ENCODE measurements around the gene EPB41L5. TPM values are rescaled to one million over a fixed set of nuclear protein-coding genes. Genes with fewer than 3 reads are reported as not detected.
A peak's percentile ranks its signal among the peaks of the same experiment; 100 is the strongest.

Gene EPB41L5
- total RNA-seq, 4 donors from 2014 or later: 9.2 to 56.5 (median 25.1) TPM

DNA sequence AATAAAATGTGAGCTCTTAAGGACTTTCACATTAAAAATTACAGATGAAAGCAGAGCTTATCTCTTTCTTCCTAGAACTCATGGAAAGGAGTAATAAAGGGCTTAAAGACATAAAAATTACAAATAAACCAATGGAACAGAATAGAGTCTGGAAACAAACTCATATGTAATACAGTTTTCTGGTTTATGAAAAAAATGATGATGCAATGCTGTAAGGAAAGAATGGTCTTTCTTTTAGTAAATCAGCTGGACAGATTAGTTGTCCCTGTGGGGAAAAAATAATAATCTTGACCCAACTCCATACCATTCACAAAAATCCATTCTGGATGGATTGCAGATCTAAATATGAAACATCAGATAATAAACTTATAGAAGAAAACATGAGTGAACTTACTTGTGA, 156.1 kb downstream of the EPB41L5 start:
- no peaks in the 10 kb centered on the region for H3K4me1 ChIP-seq
- TF ChIP-seq, protein P1, sequence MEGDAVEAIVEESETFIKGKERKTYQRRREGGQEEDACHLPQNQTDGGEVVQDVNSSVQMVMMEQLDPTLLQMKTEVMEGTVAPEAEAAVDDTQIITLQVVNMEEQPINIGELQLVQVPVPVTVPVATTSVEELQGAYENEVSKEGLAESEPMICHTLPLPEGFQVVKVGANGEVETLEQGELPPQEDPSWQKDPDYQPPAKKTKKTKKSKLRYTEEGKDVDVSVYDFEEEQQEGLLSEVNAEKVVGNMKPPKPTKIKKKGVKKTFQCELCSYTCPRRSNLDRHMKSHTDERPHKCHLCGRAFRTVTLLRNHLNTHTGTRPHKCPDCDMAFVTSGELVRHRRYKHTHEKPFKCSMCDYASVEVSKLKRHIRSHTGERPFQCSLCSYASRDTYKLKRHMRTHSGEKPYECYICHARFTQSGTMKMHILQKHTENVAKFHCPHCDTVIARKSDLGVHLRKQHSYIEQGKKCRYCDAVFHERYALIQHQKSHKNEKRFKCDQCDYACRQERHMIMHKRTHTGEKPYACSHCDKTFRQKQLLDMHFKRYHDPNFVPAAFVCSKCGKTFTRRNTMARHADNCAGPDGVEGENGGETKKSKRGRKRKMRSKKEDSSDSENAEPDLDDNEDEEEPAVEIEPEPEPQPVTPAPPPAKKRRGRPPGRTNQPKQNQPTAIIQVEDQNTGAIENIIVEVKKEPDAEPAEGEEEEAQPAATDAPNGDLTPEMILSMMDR (IDR thresholded peaks at IDR 0.05): no peak
- TF ChIP-seq POLR2A (IDR thresholded peaks at IDR 0.05): no peak
- no peak overlapping the region for H3K4me3 ChIP-seq
- no peak overlapping the region for H3K27ac ChIP-seq
- H3K9me3 ChIP-seq: no peaks in the 10 kb centered on the region
- H3K36me3 ChIP-seq: no peaks in the 10 kb centered on the region
- no peak for DNase-seq
- H3K27me3 ChIP-seq: no peaks in the 10 kb centered on the region
- intact Hi-C loops (cut with DNase I; ENCODE audit: low total_unique reads): no loop called here

DNA sequence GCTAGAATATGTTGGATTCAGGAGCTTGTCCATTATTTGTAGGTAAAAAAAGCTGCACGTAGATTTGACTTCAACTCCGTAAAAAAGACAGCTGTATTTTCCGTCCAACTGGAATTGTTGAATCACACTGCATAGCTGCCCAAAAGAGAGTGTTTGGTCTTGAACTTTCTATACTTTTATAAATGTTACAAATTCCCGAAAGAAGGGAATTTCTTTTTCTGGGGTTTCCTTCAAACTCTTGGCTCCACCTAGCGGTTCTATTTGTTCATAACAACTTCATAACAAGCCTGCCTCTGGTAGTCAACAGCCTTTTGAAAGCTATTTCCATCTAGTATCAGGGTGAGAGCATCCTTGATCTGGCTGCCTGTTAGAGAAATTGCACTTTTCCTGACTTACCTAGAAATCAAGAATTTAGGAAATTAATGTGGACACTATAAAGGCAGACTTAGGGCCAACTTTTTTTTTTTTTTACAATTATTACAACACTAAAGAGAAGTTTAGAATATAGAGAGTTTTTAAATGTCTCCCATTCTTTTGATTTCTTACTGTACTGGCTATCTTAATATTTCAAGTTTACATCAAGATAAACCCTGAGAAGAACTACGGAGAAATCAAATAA, 162.2 kb downstream of the EPB41L5 start:
- DNase-seq: peak in 1 of 2 donors; percentile 28
- intact Hi-C loops (cut with DNase I; ENCODE audit: low total_unique reads): no loop called here
- Histone ChIP-seq H3K27me3 (no peaks in the 10 kb centered on the region), H3K9me3 (no peaks in the 10 kb centered on the region), H3K27ac (no peak overlapping the region), H3K4me3 (no peak overlapping the region), H3K36me3 (no peaks in the 10 kb centered on the region), H3K4me1 (no peaks in the 10 kb centered on the region)
- TF ChIP-seq, protein P1 (IDR thresholded peaks at IDR 0.05): peak; percentile 69 to 79 (median 70)
- no peak for TF ChIP-seq POLR2A (IDR thresholded peaks at IDR 0.05)

DNA sequence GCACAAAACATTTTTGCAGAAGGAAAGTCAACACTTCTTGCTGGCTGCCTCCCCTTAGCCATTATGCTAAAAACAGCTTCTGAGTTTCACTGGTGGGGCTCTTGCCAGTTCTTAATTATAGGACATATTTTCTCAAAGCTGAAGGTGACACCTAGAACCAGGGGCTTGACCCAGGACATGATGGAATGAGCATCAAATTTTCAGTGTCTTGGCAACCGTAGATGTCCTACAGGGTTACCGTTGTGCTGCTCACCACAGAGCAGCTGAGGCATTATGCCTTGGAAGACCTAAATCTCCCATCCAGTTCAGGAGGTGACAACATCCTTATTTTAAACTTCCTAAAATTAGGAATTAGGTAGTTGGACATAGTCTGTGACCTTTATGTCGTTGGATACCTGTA, 163.6 kb downstream of the EPB41L5 start:
- intact Hi-C loops (cut with DNase I; ENCODE audit: low total_unique reads): no loop called here
- no peak overlapping the region for H3K4me3 ChIP-seq
- H3K27ac ChIP-seq: no peak overlapping the region
- TF ChIP-seq, protein P1 (IDR thresholded peaks at IDR 0.05): no peak
- no peak for TF ChIP-seq POLR2A (IDR thresholded peaks at IDR 0.05)
- no peaks in the 10 kb centered on the region for H3K36me3 ChIP-seq
- no peaks in the 10 kb centered on the region for H3K9me3 ChIP-seq
- no peaks in the 10 kb centered on the region for H3K4me1 ChIP-seq
- no peak for DNase-seq
- H3K27me3 ChIP-seq: no peaks in the 10 kb centered on the region

DNA sequence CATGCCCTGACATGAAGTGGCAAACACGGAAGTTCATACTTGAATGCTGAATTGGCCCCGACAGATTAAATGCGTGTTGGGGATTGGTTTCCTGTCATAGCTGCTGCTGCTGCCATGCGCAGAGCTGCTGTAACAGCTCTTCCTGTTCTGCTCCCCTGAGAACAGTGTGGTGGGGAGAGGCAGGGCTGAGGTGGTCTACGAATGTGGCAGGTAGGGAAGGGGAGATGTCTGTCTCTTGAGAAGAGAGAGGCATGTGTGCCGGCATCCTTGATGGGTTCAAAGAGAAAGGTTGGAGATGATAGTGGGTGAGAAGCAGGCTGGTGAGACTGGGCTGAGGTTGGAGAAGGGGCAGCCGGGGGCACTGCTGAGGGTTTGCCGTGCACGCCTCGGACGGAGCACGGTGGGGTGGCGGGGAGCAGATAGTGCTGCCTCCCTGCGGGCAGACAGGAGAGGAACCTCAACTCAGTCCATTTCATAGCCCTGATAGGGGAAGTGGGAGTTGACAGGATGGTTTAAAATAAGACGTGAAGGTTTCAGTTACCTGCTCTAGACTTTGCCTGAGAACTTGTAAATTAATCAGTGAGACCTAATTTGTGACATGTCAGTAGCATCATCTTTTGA, 164.2 kb downstream of the EPB41L5 start:
- H3K36me3 ChIP-seq: no peaks in the 10 kb centered on the region
- no peaks in the 10 kb centered on the region for H3K4me1 ChIP-seq
- no peak overlapping the region for H3K4me3 ChIP-seq
- H3K27me3 ChIP-seq: no peaks in the 10 kb centered on the region
- no peak overlapping the region for H3K27ac ChIP-seq
- TF ChIP-seq, protein P1 (IDR thresholded peaks at IDR 0.05): no peak
- no peak for TF ChIP-seq POLR2A (IDR thresholded peaks at IDR 0.05)
- no peaks in the 10 kb centered on the region for H3K9me3 ChIP-seq
- intact Hi-C loops (cut with DNase I; ENCODE audit: low total_unique reads): no loop called here
- DNase-seq: no peak

DNA sequence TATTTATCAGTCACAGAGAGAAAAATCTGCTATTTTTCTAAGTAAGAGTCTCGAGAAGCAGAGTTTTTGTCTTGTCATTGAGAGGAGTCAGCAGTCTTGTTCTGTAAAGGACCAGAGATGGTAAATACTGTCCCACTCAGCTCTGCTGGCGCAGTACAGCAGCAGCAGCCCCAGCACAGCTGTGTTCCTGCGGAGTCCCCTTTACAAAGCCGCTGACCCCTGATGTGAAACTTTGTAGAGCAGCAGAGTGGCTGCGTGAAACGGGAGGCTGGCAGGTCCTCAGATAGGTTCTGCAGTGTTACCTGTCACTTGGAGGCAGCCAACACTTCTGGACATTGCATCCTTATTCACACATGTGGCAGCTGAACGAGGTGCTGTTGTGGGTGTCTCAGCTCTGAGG, 165.1 kb downstream of the EPB41L5 start:
- Histone ChIP-seq H3K27me3 (no peaks in the 10 kb centered on the region), H3K4me1 (no peaks in the 10 kb centered on the region), H3K36me3 (no peaks in the 10 kb centered on the region), H3K4me3 (no peak overlapping the region), H3K9me3 (no peaks in the 10 kb centered on the region), H3K27ac (no peak overlapping the region)
- no peak for TF ChIP-seq POLR2A (IDR thresholded peaks at IDR 0.05)
- TF ChIP-seq, protein P1 (IDR thresholded peaks at IDR 0.05): no peak
- intact Hi-C loops (cut with DNase I; ENCODE audit: low total_unique reads): no loop called here
- DNase-seq: no peak
